Gastroesophageal sphincter (tissue), 4 donors: ENCODE measurements around the gene BTNL8. TPM values are rescaled to one million over a fixed set of nuclear protein-coding genes. Genes with fewer than 3 reads are reported as not detected.

Experiments
- ATAC-seq: fragments of 150-250 bp; one replicate; pipeline ENCODE4 v1.9.1; 2016; ENCODE audit warnings: mild to moderate bottlenecking, moderate library complexity
- H3K27ac ChIP-seq, 4 donors: fragments of 200-600 bp; sonication (generic) in 3 of 4; 1 replicate in 3 of 4; 2 replicates in 1 of 4; pipeline ENCODE4 v1.5.1; 2016 to 2019
- H3K27me3 ChIP-seq: fragments of 200-600 bp; sonication (generic); one replicate; pipeline ENCODE4 v1.5.1; 2019
- H3K36me3 ChIP-seq, 2 donors: fragments of 200-600 bp; sonication (generic); one replicate each; pipeline ENCODE4 v1.5.1; 2019; ENCODE audit warnings: control low read depth in 1 of 2
- H3K4me1 ChIP-seq, 3 donors: fragments of 200-600 bp; sonication (generic); 1 replicate in 2 of 3; 2 replicates in 1 of 3; pipeline ENCODE4 v1.5.1; 2016 to 2019; ENCODE audit warnings: control low read depth in 2 of 3
- H3K4me3 ChIP-seq, 2 donors: fragments of 200-600 bp; sonication (generic); one replicate each; pipeline ENCODE4 v1.5.1; 2019; ENCODE audit warnings: mild to moderate bottlenecking in 1 of 2, moderate library complexity in 1 of 2
- H3K9me3 ChIP-seq, 3 donors: fragments of 200-600 bp; sonication (generic); one replicate each; pipeline ENCODE4 v1.5.1; 2017 to 2019; ENCODE audit warnings: control low read depth in 2 of 3
- EP300 ChIP-seq: sonication (generic); formaldehyde crosslinking; IDR thresholded peaks from one replicate; pipeline ENCODE4 v1.6.1; 2017; ENCODE audit warnings: antibody characterized with exemption, mild to moderate bottlenecking
- POLR2A ChIP-seq, 2 donors: fragments of 450-650 bp; IDR thresholded peaks; one replicate each; pipeline ENCODE4 v1.6.1; 2017; ENCODE audit warnings: antibody characterized with exemption in 2 of 2, mild to moderate bottlenecking in 2 of 2, moderate library complexity in 1 of 2
- POLR2AphosphoS5 ChIP-seq: sonication (generic); formaldehyde crosslinking; IDR thresholded peaks from one replicate; pipeline ENCODE4 v1.6.1; 2017; ENCODE audit warnings: antibody characterized with exemption
- WGBS, 2 donors: methylation state at CpG; one replicate each; pipeline ENCODE4 v1.1.5; 2018; ENCODE audit warnings: low coverage in 1 of 2; 5-methylcytosine and 5-hydroxymethylcytosine counted together
- small RNA-seq, 4 donors: library from RNA; depleted of rRNA; stranded (forward); fragments of <200 nt; gene quantifications; one replicate each; pipeline ENCODE3, GENCODE V24; 2016
- total RNA-seq, 4 donors: library from RNA; depleted of rRNA; stranded (reverse); fragments of >200 nt; gene quantifications; one replicate each; pipeline ENCODE4 v1.1.0, GENCODE V29; 2016
- TF ChIP-seq, protein P1 (sequence below), 4 experiments: fragments of 200-600 bp in 2 of 4; fragments of 450-650 bp in 2 of 4; sonication (generic) in 1 of 4; IDR thresholded peaks; one replicate each; pipeline ENCODE4 v1.5.1; 2017 to 2019; ENCODE audit warnings: antibody characterized with exemption in 4 of 4, mild to moderate bottlenecking in 2 of 4, moderate library complexity in 2 of 4

Gene BTNL8
- total RNA-seq, 4 donors from 2014 or later = 0.81 to 1.1 TPM; not detected in 2

DNA sequence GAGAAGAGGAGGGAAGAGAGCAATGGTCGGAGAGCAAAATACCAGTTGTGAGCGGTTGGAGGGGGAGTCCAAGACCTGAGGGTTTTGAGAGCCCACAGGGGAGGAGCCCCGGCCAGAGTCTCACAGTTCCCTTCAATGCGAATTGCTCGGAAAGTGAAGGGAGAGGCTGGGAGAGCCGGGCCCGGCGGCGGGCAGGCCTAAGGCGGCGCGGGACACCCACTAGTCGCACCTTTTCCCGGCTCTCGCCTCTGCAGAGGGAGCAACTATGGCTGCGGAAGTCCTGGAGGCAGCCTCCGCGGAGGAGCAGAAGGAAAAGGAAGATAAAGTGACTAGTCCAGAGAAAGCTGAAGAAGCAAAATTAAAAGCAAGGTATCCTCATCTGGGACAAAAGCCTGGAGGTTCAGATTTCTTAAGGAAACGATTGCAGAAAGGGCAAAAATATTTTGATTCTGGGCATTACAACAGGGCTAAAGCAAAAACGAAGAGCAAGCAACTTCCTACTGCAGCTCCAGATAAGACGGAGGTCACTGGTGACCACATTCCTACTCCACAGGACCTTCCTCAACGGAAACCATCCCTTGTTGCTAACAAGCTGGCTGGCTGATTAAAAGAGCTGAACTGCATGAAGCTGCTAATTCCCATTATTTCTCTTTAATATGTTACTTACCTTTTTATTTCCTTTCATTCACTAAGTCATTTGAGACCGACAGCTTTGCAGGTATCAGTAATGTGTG, 83.2 kb downstream of the BTNL8 start:
- H3K9me3 ChIP-seq = no peaks in the 10 kb centered on the region
- no peak for ATAC-seq
- TF ChIP-seq POLR2AphosphoS5 (no peak), POLR2A (IDR thresholded peaks at IDR 0.05) (no peak)
- H3K36me3 ChIP-seq = no peaks in the 10 kb centered on the region
- H3K27ac ChIP-seq = no peak overlapping the region
- 58 to 74% methylated on average over 3 to 18 of the region's 23 CpGs for WGBS, 2 donors
- H3K4me1 ChIP-seq = no peaks in the 10 kb centered on the region
- no peak overlapping the region for H3K4me3 ChIP-seq
- no peaks in the 10 kb centered on the region for H3K27me3 ChIP-seq

DNA sequence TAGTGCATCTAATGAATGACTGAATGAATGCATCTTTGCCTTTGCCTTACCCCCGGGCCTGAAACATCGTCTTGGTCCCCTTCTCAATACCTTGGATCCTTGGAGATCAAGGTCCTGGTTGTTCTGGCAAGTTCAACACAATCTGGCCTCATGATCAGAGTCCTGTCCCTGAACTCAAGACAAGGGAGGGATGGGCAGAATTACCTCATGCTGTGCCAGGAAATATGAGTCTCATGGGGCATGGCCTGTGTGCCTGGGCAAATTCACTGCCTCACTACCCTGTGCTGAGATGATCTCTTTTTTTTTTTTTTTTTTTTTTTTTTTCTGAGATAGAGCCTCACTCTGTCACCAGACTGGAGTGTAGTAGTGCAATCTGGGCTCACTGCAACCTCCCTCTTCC, 89.1 kb downstream of the BTNL8 start:
- Histone ChIP-seq H3K36me3 (no peaks in the 10 kb centered on the region), H3K27me3 (no peaks in the 10 kb centered on the region), H3K4me1 (no peaks in the 10 kb centered on the region), H3K4me3 (no peak overlapping the region), H3K9me3 (no peaks in the 10 kb centered on the region), H3K27ac (no peak overlapping the region)
- ATAC-seq = no peak
- TF ChIP-seq POLR2A (IDR thresholded peaks at IDR 0.05) (no peak), EP300 (no peak), POLR2AphosphoS5 (no peak)
- TF ChIP-seq, protein P1, sequence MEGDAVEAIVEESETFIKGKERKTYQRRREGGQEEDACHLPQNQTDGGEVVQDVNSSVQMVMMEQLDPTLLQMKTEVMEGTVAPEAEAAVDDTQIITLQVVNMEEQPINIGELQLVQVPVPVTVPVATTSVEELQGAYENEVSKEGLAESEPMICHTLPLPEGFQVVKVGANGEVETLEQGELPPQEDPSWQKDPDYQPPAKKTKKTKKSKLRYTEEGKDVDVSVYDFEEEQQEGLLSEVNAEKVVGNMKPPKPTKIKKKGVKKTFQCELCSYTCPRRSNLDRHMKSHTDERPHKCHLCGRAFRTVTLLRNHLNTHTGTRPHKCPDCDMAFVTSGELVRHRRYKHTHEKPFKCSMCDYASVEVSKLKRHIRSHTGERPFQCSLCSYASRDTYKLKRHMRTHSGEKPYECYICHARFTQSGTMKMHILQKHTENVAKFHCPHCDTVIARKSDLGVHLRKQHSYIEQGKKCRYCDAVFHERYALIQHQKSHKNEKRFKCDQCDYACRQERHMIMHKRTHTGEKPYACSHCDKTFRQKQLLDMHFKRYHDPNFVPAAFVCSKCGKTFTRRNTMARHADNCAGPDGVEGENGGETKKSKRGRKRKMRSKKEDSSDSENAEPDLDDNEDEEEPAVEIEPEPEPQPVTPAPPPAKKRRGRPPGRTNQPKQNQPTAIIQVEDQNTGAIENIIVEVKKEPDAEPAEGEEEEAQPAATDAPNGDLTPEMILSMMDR (IDR thresholded peaks at IDR 0.05) = no peak
- WGBS, 2 donors = 83% methylated on average over 2 of the region's 2 CpGs; no CpG with 5 or more reads in 1 of the 2 donors

DNA sequence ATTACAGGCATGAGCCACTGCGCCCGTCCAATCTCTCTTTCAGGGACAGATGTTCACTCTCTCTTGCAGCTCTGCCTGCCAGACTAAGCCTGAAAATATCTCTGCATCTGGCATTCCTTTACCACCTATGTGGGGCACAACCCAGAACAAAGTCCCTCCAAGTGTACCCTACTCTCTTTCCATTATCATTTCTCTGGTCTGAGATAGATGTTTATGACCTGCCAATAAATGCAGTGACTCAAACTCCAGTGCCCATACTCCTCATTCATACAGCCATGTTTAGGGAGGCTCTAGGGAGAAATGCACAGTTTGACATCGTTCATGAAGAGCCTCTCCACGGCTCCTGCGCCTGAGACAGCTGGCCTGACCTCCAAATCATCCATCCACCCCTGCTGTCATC, 89.6 kb downstream of the BTNL8 start, which contains the start of gene BTNL3:
BTNL3 (plus strand) TSS at position 255 of the 400 bp plus-strand sequence. CDS start 183 bp downstream, outside the sequence.
- Histone ChIP-seq H3K4me3 (no peak within 1 kb of the TSS), H3K4me1 (no peaks in the 10 kb centered on the region), H3K27me3 (no peaks in the 10 kb centered on the region), H3K9me3 (no peaks in the 10 kb centered on the region), H3K36me3 (no peaks in the 10 kb centered on the region), H3K27ac (no peak within 1 kb of the TSS)
- 10 to 76% methylated on average over 2 to 5 of the region's 5 CpGs for WGBS, 2 donors
- TF ChIP-seq POLR2A (IDR thresholded peaks at IDR 0.05) (no peak), POLR2AphosphoS5 (no peak), EP300 (no peak)
- TF ChIP-seq, protein P1 (IDR thresholded peaks at IDR 0.05) = no peak
- no peak for ATAC-seq

DNA sequence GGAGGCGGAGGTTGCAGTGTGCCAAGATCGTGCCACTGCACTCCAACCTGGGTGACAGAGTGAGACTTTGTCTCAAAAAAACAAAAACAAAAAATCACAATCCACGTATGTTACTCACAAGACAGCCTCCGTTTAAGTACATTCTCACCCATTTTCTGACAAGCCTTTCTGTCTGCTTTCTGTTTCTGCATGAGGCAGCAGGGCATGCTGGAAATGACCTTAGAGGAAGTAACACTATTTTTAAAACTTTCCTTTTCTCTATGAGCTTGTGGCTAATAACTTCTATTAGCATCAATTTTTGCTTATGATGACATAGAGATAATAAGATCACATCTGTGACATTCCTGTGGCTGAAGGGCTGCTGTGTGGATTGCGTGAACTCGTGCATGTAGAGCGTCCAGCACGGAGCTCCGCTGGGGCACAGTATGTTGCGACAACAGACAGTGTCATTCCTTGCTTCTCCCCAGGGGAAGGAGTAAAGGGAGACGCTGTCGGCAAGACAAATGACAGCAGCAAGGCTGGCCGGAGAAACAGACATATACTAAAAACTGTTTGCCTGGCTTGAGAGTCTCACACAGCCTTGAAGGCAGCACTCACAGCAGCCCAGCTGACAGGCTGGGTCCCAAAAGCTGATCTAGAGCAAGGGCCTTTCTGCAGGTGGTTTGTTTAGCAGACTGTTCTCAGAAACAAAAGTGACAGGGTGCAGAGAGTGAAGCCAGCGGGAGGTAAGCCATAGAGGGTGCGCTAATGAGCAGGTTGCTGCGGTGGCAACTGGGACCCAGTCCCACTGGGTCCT, 91.3 kb downstream of the BTNL8 start:
- H3K27me3 ChIP-seq = no peaks in the 10 kb centered on the region
- H3K4me1 ChIP-seq = no peaks in the 10 kb centered on the region
- 49 to 74% methylated on average over 3 to 15 of the region's 16 CpGs for WGBS, 2 donors
- H3K36me3 ChIP-seq = no peaks in the 10 kb centered on the region
- no peak for TF ChIP-seq POLR2AphosphoS5
- TF ChIP-seq EP300 = no peak
- TF ChIP-seq, protein P1 (IDR thresholded peaks at IDR 0.05) = no peak
- no peak for TF ChIP-seq POLR2A (IDR thresholded peaks at IDR 0.05)
- no peak overlapping the region for H3K27ac ChIP-seq
- no peak overlapping the region for H3K4me3 ChIP-seq
- ATAC-seq = no peak
- no peaks in the 10 kb centered on the region for H3K9me3 ChIP-seq

DNA sequence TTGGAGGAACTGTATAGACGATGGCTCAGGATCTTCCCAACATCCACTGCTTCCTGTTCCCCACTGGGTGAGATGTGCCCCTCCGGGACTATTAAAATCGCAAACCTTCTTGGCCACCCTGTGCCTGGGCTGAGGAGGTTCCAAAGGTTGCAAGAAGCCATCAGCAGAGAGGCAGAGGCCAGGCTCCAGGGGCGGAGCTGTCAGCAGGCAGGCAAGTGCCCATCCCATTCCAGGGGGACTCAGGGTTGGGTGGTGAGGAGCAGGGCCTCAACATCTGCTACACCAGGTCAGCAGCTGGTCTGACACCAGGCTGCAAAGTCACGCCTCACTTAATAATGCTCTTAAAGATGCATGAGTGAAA, 91.9 kb downstream of the BTNL8 start:
- no peak overlapping the region for H3K4me3 ChIP-seq
- no peaks in the 10 kb centered on the region for H3K36me3 ChIP-seq
- WGBS, 2 donors = 50 to 59% methylated on average over 1 to 2 of the region's 5 CpGs
- no peak for ATAC-seq
- TF ChIP-seq POLR2A (IDR thresholded peaks at IDR 0.05) (no peak), EP300 (no peak)
- H3K9me3 ChIP-seq = no peaks in the 10 kb centered on the region
- H3K27me3 ChIP-seq = no peaks in the 10 kb centered on the region
- no peak overlapping the region for H3K27ac ChIP-seq
- no peaks in the 10 kb centered on the region for H3K4me1 ChIP-seq

Small RNA genes within 50 kb of the gene (small RNA-seq; reads per million reads assigned to genes)
- gene RF00019 (0 reads per million in 4 donors), gene RPS29P12 (0 reads per million in 4 donors)

Other genes with a start within 250 kb of the BTNL8 start
- gene FLT4, start 249.6 kb upstream of the BTNL8 start, total RNA-seq = 10 to 100 TPM in 2 of 4 donors, 1 to 10 TPM in 2; 7.6 to 15.2 (median 10.4) TPM
- gene OR2Y1, start 159.1 kb upstream of the BTNL8 start, total RNA-seq = not detected
- 100 to 1,000 TPM; 122 to 196 (median 159) TPM for gene MGAT1, start 96.4 kb upstream of the BTNL8 start, total RNA-seq
- 10 to 100 TPM; 19.1 to 34.9 (median 21.4) TPM for gene ZFP62, start 37.9 kb upstream of the BTNL8 start, total RNA-seq
- gene BTNL3, start 89.7 kb downstream of the BTNL8 start, total RNA-seq = not detected
- gene BTNL9, start 141.1 kb downstream of the BTNL8 start, total RNA-seq = 10 to 100 TPM in 3 of 4 donors, 1 to 10 TPM in 1; 7.5 to 18.6 (median 15.0) TPM
- under 1 TPM in 1 of 4 donors, not detected in 3; 0.12 TPM for gene OR2V1, start 232.0 kb downstream of the BTNL8 start, total RNA-seq
- gene OR2V2, start 248.4 kb downstream of the BTNL8 start, total RNA-seq = under 1 TPM in 1 of 4 donors, not detected in 3; 0.08 TPM